Activated effector memory CD4-positive, alpha-beta T cell treated with anti-CD3 and anti-CD28 coated beads, Interleukin-2, amount 50 U/mL, for 16 hours (primary cell): ENCODE data around the gene VSIG10.
A peak's percentile ranks its signal among the peaks of the same experiment; 100 is the strongest.

ENCODE experiments used
- DNase-seq: peaks from one replicate; pipeline ENCODE4 v3.0.0-alpha.2; 2020

VSIG10 gene

DNA sequence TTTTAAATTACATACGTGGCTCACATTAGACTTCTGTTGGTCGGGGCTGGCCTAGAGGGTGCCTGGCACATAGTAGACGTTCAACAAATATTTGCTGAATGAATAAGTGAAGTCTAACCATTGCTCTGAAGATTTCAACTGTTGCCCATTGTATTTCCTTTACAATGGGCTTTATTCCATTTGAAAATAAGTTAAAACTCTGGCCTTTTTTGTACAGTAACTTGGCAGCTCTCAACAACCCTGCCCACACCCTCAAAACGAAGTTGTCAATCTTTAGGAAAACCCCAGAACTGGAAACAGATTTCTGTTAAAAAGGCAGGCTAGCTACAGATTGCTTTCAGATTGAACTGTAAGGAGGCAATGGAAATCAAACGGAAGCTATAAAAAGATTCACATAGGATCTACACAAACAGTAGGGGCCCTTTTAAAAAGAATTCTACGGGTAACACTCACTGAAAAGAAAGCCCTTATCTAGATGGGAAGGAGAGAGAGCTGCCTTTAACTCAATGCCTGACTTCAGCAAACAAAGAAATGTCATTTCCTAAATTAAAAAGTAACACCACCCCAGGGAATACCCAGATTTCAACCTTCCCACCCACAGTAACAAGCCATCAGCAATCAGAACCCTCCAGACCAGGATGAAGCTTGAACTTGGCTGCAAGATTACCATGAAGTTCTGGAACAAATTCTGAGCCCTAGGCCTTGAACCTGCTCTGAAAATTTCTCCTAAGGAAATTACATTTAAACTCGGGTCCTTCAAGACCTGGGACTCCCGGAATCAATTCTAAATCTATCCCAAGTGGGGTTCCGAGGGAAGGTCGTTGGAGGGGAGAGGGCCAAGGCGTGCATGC is 44.2 kb downstream of the VSIG10 start:
- no peak for DNase-seq

DNA sequence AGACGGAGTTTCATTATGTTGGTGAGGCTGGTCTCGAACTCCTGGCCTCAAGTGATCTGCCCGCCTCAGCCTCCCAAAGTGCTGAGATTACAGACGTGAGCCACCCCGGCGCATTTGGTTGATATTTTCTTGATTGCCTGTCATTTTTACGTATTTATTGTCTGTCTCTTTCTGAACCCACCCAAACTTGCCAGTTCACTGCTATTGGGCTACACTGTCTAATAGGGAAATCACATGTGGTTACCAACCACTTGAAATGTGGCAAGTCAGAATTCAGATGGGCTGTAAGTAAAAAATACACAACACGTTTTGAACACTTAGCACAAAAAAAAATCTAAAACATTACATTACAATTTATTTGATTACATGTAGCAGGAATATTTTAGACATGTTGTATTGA is 44.9 kb downstream of the VSIG10 start:
- DNase-seq, result no peak

- no peak for DNase-seq
Observed at GRCh38 chr12:118058227-118058626, 45.6 kb downstream of the VSIG10 start.

DNA sequence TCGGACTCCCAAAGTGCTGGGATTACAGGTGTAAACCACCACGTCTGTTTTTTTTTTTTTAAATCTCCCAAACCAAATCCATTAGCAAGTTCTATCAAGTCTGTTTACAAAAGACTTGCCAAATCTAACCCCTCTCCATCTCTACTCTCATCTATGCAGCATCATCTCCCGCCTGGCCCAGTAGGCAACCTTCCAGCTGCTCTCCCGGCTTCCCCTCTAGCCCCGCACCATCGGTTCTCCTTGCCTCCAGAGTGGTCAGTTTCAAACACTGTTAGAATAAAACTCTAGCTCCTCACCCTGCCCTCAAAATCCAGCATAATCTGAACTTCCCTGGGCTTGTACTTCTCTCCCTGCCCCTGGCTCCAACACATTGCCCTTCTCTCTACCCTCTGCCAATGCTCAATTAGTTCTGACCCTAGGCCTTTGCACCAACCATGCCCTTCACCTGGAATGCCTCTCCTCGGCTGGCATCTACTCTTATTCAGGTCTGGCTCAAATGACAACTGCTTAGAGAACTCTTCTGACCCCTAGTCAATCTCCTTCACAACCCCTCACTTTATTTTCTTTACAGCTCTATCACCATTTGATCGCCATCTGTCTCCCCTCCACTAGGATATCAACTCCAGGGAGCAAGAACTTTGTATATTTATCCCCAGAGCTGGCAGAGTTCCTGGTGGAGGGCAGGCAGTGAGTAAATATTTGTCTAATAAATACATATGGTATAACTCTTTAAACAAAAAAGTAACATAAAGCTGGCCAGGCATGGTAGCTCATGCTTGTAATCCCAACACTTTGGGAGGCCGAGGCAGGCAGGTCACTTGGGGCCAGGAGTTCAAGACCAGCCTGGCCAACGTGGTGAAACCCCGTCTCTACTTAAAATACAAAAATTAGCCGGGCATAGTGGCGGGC is 47.7 kb downstream of the VSIG10 start:
- DNase-seq, result no peak

DNA sequence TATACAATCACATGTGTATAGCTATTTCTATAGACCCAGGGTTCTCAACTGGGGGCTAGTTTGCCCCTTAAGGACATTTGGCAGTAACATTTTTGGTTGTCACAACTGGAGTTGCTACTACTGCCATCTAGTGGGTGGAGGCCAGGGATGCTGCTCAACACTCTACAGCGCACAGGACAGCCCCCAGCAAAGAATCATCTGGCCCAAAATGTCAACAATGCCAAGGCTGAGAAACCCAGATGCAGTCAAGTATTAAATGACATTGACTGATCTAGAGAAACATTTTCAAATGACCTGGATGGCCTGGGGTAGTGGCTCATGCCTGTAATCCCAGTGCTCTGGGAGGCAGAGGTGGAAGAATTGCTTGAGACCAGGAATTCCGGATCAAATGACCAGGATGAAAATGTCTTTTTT is 48.7 kb downstream of the VSIG10 start:
- peak; percentile 88 for DNase-seq

GRCh38 chr12:118053071-118053985 is 50.5 kb downstream of the VSIG10 start:
- no peak for DNase-seq

DNA sequence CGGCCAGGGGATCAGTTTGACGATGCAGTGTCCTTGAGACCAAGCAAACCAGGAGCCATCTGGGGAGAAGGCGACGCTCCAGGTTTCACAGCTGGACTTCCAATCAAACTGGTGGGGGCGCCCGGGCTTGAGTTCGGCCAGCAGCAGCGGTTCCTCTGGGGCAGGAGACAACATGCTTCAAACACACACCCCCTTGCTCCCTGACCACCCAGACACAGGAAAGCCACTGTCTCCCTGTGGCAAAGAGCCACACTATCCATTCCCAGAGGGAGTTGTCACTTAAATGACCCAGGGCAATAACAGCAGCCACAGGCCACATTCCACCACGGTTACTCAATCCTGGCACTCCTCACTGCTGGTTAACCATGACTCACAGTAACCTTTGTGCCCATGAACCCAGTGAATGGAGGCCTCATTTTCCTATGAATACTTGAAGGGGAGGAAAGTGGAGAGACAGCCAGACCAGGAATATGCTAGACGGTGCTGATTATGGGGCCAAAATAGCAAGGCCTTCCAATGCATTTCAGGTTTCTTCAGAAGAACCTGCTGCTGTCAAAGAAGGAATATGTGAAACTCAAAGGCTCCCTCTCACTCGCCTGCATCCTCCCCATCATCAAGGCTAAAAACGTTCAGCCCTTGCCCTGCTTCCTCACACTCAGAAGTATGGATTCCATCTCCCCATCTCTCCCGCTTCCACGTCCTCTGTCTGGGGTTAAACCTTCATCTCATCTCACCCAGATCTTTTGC is 51.3 kb downstream of the VSIG10 start:
- DNase-seq, result no peak

- DNase-seq, result no peak
Observed at GRCh38 chr12:118050972-118051910, 52.6 kb downstream of the VSIG10 start.

GRCh38 chr12:118046430-118046829 is 57.4 kb downstream of the VSIG10 start:
- no peak for DNase-seq

GRCh38 chr12:118044577-118044976 is 59.2 kb downstream of the VSIG10 start:
- no peak for DNase-seq

- no peak for DNase-seq
Observed at GRCh38 chr12:118044075-118044474, 59.7 kb downstream of the VSIG10 start.

GRCh38 chr12:118042091-118042490 is 61.7 kb downstream of the VSIG10 start:
- no peak for DNase-seq

GRCh38 chr12:118038137-118038536 is 65.7 kb downstream of the VSIG10 start:
- DNase-seq, result no peak

DNA sequence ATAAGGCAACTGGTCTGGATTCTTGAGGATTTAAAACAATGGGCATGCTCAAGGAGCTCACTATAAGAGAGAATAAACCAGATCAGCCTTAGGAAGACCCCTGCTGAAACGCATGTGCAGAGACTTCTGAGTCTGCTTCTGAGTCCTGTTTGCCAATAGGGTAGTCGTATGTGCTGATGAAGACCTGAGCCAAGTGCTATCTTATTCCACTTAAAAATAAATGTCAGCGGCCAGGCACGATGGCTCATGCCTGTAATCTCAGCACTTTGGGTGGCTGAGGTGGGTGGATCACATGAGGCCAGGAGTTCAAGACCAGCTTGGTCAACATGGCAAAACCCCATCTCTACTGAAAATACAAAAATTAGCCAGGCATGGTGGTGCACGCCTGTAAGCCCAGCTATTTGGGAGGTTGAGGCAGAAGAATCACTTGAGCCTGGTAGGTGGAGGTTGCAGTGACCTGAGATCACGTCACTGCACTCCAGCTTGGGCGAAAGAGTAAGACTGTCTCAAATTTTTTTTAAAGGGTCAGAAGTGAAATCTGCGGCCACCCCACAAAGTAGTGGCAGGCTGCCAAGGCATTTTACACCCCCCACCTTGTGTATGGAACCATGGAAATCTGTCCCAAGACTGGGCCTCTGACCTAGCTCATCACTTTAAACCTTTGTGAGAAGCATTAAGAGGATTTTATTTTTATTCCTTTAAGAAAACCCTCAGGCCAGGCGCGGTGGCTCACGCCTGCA is 67.0 kb downstream of the VSIG10 start:
- DNase-seq, result no peak

- DNase-seq, result no peak
Observed at GRCh38 chr12:118035190-118036041, 68.4 kb downstream of the VSIG10 start.

DNA sequence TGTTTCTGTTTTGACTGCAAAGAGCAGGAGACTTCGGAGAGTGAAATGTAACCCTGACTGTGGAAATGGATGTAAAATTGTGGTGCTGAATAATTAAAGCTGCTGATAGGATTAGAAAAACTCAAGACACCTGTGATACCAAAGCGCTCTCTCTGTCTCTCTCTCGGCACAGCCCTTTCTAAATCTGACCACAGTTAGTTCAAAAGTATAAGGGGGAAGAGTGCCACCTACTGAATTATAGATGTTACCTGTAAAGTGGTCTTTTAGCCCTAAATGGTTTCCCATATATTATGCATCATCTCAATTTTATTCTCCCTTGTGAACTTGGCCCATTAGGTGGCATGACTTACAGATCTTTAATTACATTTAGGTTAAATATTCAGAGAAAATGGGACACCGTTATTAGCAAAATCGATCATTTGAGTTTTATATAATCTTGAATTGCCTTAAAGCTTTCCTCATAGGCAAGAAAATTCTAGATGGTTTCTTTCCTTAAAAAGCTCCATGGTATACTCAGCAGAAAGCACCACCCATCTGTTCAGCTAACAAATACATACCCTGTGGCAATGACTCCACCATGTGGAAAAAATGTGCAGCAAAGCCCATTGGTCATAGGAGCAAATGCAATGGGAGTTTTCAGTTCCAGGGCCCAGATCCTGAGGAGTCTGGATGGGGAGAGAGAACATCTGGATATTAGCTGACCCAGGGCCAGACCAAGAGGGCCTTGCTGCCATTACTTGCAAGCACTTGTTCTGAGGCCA is 69.2 kb downstream of the VSIG10 start:
- no peak for DNase-seq

- no peak for DNase-seq
Observed at GRCh38 chr12:118033902-118034301, 69.9 kb downstream of the VSIG10 start.

- no peak for DNase-seq
Observed at GRCh38 chr12:118033323-118033722, 70.5 kb downstream of the VSIG10 start.
